ENCODE data around the gene LZTS2.

Gene LZTS2

GRCh38 chr10:101007915-101008822 lies 8.6 kb downstream of the LZTS2 start:
- no peak for DNase-seq (ENCODE audit: low spot score)
- Histone ChIP-seq H3K4me3 (no peak overlapping the region), H3K27ac (peak overlapping the region in 1 of 2 donors; percentile 65)
- TF ChIP-seq CTCF (IDR thresholded peaks at IDR 0.05) = no peak

GRCh38 chr10:101008823-101009423 lies 9.3 kb downstream of the LZTS2 start:
- peak overlapping the region in 1 of 2 donors; percentile 65 for H3K27ac ChIP-seq
- DNase-seq (ENCODE audit: low spot score) = no peak
- TF ChIP-seq CTCF (IDR thresholded peaks at IDR 0.05) = no peak
- no peak overlapping the region for H3K4me3 ChIP-seq

GRCh38 chr10:101010329-101010728 lies 10.7 kb downstream of the LZTS2 start:
- DNase-seq (ENCODE audit: low spot score) = no peak
- H3K4me3 ChIP-seq = no peak overlapping the region
- TF ChIP-seq CTCF (IDR thresholded peaks at IDR 0.05) = no peak
- no peak overlapping the region for H3K27ac ChIP-seq

DNA sequence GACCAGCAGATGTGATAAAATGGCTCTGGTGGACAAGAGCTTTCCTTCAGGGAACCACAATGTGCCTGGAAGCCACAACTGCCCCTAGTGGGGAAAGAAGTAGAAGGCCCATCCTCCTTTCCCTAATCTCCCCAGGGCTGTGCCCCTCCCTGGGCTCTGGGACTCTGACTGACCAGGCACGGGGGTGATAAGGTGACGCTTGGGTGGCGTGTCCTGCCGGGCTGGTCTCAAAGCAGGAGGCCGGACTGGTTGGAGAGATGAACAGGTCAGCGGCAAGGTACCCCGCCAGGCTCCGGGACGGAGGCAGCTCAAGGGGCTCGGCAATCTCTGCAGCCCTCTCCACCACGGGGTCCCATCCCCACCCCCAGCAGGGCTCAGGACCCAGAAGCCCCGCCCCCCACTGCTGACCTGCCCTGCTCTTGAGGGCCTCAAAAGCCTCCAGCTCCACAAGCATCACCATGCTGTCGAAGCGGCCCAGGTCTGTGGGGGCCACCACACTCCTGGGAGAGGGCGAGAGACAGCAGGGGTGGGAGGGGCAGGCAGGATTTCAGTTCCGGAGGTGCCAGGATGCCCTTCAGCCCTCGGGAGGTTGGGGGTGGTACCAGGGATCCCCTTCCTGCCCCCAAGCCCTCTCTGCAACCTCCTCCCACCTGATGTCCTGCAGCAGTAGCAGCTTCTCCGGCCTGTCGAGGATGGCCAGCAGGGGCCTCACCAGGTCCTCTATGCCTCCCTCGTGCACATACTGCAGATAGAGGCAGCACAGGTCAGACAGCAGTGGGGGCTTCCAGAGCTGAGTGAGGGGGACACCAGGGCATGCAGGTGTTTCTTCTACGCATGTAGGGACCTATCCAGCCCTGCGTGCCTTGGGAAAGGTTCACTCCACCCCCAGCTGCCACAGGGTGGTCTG lies 12.2 kb downstream of the LZTS2 start:
- DNase-seq (ENCODE audit: low spot score) = no peak
- no peak for TF ChIP-seq CTCF (IDR thresholded peaks at IDR 0.05)
- peak overlapping the region in 1 of 2 donors; percentile 77 for H3K27ac ChIP-seq
- no peak overlapping the region for H3K4me3 ChIP-seq

DNA sequence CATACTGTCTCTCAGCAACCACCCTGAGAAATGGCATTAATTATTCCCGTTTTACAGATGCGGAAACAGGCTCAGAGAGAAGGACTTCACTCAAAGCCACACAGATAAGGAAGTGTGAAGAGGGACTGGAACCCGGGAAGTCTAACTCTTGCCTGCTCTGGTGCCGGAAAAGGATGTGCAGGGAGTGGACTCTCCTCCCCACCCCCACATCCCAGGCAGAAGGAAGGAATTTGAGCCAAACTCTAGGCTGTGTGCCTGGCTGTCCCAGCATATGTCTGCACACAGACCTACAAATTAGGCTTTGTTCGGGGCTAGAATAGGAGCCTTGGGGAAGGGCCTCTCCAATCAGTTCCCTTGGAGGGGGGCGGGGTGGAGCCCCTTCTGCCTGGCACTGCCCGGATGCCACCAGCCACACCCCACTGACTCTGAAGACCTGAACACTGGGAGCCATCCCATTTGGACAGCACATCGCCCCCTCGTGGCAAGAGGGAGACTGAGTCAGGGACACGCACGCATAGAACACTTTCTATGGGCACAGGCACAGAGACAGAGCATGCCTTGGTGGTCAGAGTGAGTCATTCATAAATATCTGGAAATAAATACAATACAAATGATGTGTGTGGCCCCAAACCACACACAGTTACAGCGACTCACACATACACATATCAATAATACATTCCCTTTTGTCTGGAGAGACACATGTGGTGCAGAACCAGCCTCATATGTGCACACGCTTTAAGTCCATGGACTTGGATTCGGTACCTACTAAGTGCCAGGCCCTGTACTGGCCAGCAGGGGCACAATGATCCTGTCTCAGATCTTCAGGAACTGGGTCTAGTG lies 13.1 kb downstream of the LZTS2 start:
- Histone ChIP-seq H3K27ac (peak overlapping the region; percentile 0 to 77), H3K4me3 (peak overlapping the region; percentile 30)
- TF ChIP-seq CTCF (IDR thresholded peaks at IDR 0.05) = peak; percentile 93
- peak; percentile 92 for DNase-seq (ENCODE audit: low spot score)

GRCh38 chr10:101013365-101013825 lies 13.8 kb downstream of the LZTS2 start:
- no peak for DNase-seq (ENCODE audit: low spot score)
- Histone ChIP-seq H3K4me3 (peak overlapping the region; percentile 30), H3K27ac (peak overlapping the region; percentile 0 to 77)
- no peak for TF ChIP-seq CTCF (IDR thresholded peaks at IDR 0.05)

Measured in coronary artery (tissue), 2 donors.